Stimulated activated CD8-positive, alpha-beta memory T cell treated with anti-CD3 and anti-CD28 coated beads, Interleukin-15, amount 100 ng/mL, for 24 hours (primary cell): ENCODE results near the gene INAFM2.

Experiments
- DNase-seq: peaks from one replicate; pipeline ENCODE4 v3.0.0-alpha.2; 2020; ENCODE audit warnings: low read depth

INAFM2 gene

GRCh38 chr15:40329804-40330203, 6.3 kb downstream of the INAFM2 start:
- DNase-seq, result no peak

- DNase-seq, result no peak
Observed at GRCh38 chr15:40330368-40330836, 6.9 kb downstream of the INAFM2 start.

- DNase-seq, result no peak
Observed at GRCh38 chr15:40331026-40331425, 7.5 kb downstream of the INAFM2 start.

DNA sequence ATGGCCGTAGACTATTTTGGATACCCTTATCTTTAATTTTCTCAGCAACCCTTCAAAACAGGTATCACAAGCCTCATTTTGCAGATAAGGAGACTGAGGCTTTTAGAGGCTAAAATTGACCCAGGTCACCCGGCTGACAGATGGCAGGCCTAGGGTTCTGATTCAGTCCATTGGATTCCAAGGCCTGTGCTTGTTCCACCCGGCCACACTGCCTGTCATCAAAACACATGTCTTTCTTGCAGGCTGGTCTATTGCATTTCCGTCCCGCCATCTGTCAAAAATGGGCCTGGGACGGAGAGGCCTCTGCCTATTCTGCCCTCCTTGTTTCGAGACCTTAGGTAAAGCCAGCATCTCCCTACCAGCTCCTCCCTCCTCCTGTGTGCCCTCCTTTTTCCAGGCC, 8.1 kb downstream of the INAFM2 start:
- DNase-seq, result no peak

DNA sequence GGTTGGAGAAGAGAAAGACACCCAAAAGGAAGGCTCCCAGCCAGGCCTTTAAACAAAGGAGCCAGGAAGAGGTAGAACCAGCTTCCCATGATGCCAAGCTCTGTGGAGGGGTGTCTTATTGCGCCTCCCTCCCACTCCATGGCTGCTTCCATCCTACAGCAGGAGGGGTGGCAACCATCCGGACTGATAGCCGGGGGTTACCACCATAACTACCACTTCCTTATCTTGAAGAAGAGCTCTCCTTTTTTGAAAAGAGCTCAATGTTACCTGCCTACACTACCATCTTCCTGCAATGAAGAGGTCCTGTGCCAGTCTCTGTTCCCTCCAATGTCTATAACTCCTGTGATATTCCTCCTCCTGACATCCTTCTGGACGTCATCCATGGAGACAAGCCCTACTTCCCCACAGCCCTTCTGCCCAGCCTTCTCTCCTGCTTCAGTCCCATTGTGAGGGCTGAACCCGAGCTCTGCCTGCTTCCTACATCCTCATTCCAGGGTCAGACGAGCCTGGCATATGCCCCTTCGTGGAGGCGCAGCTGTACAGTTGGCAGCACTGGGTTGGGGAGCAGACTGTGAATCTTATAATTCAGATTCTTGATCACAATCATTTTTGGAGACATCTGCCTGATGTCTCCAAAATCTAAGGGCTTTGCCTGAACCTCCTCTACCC, 8.8 kb downstream of the INAFM2 start:
- DNase-seq, result no peak

GRCh38 chr15:40333922-40334492, 10.5 kb downstream of the INAFM2 start:
- DNase-seq, result no peak

DNA sequence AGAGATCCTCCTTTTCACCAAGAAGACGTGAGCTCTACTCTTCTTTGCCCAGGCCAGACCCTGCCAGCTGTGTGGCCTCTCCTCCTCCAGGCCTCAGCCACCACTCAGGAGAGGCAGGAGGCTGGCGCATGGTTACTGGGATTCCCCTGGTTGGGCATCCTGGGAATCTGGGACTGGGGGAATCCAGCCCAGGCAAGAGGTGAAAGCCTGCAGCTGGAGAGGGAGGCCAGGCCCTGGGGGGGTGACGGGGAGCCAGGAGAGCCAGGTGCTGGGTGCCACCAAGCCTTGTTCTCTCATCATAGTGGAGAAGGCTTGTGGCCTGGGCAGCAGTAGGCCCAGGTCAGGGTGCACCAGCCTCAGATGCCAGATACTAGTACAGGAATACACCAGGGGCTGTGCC, 11.0 kb downstream of the INAFM2 start:
- DNase-seq, result no peak

- no peak for DNase-seq
Observed at GRCh38 chr15:40334941-40335795, 11.7 kb downstream of the INAFM2 start.

- DNase-seq, result no peak
Observed at GRCh38 chr15:40335938-40336743, 12.6 kb downstream of the INAFM2 start.

DNA sequence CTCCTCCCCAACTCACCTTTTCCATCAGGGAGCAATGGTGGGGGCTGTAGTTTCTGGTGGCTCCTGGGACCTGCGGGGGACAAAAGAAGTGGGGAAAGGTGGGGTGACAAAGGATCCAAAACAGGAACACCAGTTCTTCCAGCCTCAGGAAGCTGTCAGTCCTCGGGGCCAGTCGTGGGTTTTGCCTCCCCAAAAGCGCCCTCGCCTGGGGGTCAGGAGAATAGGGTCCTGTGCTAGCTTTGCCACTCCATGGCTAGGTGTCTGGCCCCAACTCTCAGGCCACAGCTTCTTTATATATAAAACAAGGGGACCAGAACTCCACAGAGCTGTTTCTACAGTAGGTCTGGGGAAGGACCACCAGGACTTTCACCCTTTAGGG, 13.2 kb downstream of the INAFM2 start:
- DNase-seq, result no peak

DNA sequence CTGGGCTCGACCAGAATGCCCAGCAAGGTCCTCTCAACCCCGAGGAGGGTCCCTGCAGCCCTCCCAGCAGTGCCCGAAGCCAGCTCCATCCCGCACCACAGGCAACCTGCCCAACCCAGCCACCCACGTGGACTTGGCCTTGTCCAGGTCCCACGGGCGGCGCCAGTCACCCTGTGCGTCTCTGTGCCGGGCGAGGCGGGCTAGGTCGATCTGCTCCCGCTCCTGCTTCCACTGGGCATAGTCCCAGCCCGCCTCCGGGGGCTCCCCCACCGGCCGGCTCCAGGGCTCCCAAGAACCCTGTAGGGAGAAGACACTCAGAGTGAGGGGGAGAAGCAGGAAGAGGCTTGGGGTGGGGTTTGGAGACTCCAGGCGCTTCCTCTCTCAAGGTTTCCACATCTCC, 14.1 kb downstream of the INAFM2 start:
- no peak for DNase-seq

DNA sequence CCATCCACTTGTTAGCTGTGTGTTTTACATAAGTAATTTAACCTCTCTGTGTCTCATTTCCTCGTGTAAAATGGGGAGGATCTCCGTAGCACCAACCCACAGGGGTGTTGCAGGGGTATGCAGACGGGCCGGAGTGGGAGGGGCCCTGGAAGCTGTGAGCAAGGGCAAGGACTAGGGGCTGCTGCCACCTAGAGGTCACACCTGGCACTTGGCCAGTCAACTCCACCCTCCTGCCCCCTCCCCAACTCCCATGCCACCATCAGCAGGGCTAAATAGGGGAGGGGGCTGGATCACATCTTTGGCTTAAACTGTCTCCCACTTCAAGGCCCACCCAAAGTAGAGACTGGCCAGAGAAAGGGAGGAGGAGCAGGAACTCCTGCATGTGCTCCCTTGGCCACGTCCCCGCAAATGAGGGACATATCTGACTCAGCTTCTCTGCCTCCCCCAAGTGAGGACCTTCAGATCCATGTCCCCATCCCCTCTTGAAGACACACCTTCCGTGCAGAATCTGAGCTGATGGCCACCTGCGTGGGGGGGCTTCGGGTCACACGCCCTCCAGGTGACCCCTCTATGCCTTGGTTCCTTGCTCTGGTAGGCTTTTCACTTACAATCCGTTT, 14.7 kb downstream of the INAFM2 start:
- DNase-seq, result no peak

DNA sequence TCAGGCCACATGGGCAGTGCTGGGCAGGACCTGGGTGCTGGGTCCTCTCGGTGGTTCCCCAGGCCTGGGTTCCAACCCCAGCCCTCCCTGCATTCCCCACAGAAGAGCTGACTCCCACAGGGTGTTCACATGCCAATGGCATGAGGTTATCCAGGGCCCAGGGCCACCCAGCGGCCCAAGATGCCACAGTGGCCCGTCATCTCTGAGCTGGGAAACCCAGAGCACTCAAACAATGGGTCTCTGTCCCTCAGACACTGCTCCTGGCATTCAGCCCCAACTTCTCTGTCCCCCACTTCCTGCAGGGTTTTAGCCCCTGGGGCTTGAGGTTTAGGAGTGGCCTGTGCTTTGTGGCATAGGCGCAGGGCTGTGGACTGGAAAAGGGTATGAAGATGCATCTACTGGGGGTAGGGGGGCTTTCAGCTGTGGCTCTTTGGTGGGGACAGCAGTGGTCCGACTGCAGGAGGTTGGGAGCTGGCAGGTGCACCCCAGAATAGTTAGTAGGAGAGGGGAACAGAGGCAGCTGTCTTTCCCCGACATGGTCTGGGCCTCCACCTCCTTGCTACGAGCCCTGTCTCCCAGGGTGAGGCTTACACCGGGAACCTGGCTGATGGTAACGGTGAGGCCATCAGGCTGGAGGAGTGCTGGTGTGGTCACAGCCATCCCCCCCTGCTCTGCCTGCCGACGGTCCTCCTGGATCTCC, 15.6 kb downstream of the INAFM2 start:
- DNase-seq, result no peak

GRCh38 chr15:40339621-40339945, 16.1 kb downstream of the INAFM2 start:
- DNase-seq, result no peak

DNA sequence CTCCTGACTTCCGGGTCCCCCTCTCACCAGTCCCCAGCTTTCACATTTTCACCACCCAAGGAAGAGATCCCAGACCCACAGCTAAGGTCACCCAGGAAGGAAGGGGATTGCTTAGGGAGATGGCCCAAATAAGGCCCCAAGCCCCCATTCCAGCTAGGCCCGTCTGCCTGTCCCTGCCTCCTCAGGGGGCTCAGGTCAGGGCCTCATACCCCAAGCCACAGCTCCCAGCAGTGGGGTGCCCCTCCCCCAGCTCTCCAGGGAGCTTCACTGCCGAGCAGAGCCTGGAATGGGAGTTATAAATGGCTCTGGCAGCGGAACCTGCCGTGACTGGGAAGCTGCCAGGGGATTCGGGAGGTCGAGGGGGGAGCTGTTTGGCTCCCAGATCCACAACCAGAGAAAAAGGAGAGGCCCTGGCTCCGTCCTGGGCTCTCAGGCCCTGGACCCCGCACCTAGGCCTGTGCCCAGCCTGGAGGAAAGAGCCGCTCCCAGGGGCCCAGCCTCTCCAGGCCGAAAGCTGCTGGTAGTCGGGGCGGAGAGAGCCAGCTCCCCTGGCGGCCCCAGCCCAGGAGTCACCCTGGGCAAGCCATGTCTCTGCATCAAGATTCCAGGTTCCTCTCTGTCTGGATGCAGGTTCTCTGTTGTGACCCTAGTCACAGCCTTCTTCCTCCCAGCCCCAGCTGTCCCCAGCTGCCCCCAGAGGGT, 16.7 kb downstream of the INAFM2 start:
- DNase-seq, result no peak

GRCh38 chr15:40340740-40341400, 17.4 kb downstream of the INAFM2 start, which contains the start of gene CCDC9B:
CCDC9B (minus strand) TSS chr15:40340939; CDS start chr15:40340819, 120 bp downstream.
- DNase-seq, result no peak

DNA sequence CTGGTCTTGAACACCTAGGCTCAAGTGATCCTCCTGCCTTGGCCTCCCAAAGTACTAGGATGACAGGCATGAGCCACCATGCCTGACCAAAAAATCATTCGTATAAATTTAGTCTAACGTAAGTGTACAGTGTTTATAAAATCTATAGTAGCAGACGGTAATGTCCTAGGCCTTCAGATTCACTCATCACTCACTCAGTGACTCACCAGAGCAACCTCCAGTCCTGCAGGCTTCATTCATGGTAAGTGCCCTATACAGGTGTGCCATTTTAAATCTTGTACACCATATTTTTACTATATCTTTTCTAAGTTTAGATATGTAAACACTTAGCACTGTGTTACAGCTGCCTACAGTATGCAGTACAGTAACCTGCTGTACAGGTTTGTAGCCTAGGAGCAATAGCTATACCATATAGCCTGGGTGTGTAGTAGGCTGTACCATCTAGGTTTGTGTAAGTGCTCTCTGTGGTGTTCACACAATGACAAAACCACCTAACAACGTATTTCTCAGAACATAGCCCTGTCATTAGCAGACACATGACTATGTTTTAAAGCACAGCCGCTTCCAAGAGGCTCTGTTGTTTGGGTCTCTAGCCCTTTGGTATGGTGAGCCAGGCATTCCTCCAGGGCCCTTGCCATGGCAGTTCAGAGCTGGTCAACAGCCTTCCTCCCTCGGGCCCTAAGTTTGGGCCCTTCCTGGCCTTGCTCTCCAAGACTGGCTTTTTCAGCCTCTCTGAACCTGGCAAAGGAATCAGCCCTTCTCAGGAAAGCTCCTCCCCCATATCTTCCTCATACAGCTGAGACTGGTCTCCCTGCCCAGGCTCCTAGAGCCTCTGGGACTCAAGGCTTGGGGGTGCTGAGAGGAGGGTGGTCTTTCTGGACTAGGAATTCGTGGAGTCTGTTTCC, 19.2 kb downstream of the INAFM2 start:
- no peak for DNase-seq

- DNase-seq, result no peak
Observed at GRCh38 chr15:40343512-40343911, 20.0 kb downstream of the INAFM2 start.

DNA sequence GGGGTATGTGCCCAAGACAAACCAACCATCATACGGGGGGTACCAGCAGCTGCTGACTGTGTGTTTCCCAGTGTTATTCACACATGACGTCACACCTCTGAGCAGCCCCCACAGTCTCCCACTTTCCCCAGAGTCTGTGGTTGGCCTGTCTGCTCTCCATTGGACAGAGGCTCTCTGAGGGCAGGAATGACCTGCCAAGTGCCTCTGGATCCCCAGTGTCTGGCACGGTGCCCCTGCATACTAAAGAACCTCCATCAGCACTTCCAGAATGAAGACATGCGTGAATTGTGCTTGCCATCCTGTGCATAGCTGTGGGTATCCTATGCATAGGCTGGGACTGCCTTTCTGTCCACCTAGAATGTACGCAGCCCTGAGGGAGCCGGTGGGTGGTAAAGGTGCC, 20.7 kb downstream of the INAFM2 start:
- DNase-seq, result no peak
